ENCODE measurements around the gene GPR62.
"Not testable (repeated sequence)": the region's sequence is repeated elsewhere in the genome, so short reads cannot be mapped to it uniquely, and the experiment has no call there.

Gene GPR62

GRCh38 chr3:51984269-51984647 lies 29.1 kb downstream of the GPR62 start:
- TF ChIP-seq CTCF (IDR thresholded peaks at IDR 0.05; ENCODE audit: low read depth, low read length) (no peak), MYC (IDR thresholded peaks at IDR 0.05; ENCODE audit: low read depth, low read length) (no peak), MAX (IDR thresholded peaks at IDR 0.05; ENCODE audit: low read depth, low read length) (no peak), POLR2A (IDR thresholded peaks at IDR 0.05; ENCODE audit: extremely low read depth, insufficient read length) (no peak)
- peak overlapping the region; percentile 80 for H3K4me3 ChIP-seq (ENCODE audit: low read depth, low read length)
- no peak for DNase-seq (ENCODE audit: low read depth)

- H3K4me3 ChIP-seq (ENCODE audit: low read depth, low read length): no peak overlapping the region
- TF ChIP-seq CTCF (IDR thresholded peaks at IDR 0.05; ENCODE audit: low read depth, low read length): no peak
- no peak for TF ChIP-seq MAX (IDR thresholded peaks at IDR 0.05; ENCODE audit: low read depth, low read length)
- TF ChIP-seq POLR2A (IDR thresholded peaks at IDR 0.05; ENCODE audit: extremely low read depth, insufficient read length): no peak
- TF ChIP-seq MYC (IDR thresholded peaks at IDR 0.05; ENCODE audit: low read depth, low read length): no peak
- no peak for DNase-seq (ENCODE audit: low read depth)
Measured at GRCh38 chr3:51985063-51985462, 29.9 kb downstream of the GPR62 start.

GRCh38 chr3:51986010-51986947 lies 31.1 kb downstream of the GPR62 start:
- no peak for TF ChIP-seq CTCF (IDR thresholded peaks at IDR 0.05; ENCODE audit: low read depth, low read length)
- no peak for TF ChIP-seq MYC (IDR thresholded peaks at IDR 0.05; ENCODE audit: low read depth, low read length)
- no peak for TF ChIP-seq POLR2A (IDR thresholded peaks at IDR 0.05; ENCODE audit: extremely low read depth, insufficient read length)
- TF ChIP-seq MAX (IDR thresholded peaks at IDR 0.05; ENCODE audit: low read depth, low read length): no peak
- DNase-seq (ENCODE audit: low read depth): no peak
- no peak overlapping the region for H3K4me3 ChIP-seq (ENCODE audit: low read depth, low read length)

- no peak for TF ChIP-seq MYC (IDR thresholded peaks at IDR 0.05; ENCODE audit: low read depth, low read length)
- TF ChIP-seq MAX (IDR thresholded peaks at IDR 0.05; ENCODE audit: low read depth, low read length): no peak
- TF ChIP-seq CTCF (IDR thresholded peaks at IDR 0.05; ENCODE audit: low read depth, low read length): no peak
- no peak for TF ChIP-seq POLR2A (IDR thresholded peaks at IDR 0.05; ENCODE audit: extremely low read depth, insufficient read length)
- no peak overlapping the region for H3K4me3 ChIP-seq (ENCODE audit: low read depth, low read length)
- no peak for DNase-seq (ENCODE audit: low read depth)
Measured at GRCh38 chr3:51987568-51987967, 32.4 kb downstream of the GPR62 start.

- no peak for DNase-seq (ENCODE audit: low read depth)
- TF ChIP-seq MAX (IDR thresholded peaks at IDR 0.05; ENCODE audit: low read depth, low read length): no peak
- H3K4me3 ChIP-seq (ENCODE audit: low read depth, low read length): no peak overlapping the region
Measured at GRCh38 chr3:51988286-51989146, 33.3 kb downstream of the GPR62 start.

GRCh38 chr3:51990501-51990971 lies 35.4 kb downstream of the GPR62 start:
- DNase-seq (ENCODE audit: low read depth); H3K4me3 ChIP-seq (ENCODE audit: low read depth, low read length): not testable (repeated sequence)
